Mucosa of gallbladder (tissue), 1 donor: ENCODE results near the gene SLC25A39. TPM values are rescaled to one million over a fixed set of nuclear protein-coding genes. Genes with fewer than 3 reads are reported as not detected.

Source experiments
- DNase-seq: peaks from one replicate; pipeline ENCODE4 v3.0.0-alpha.2; 2020; ENCODE audit warnings: low spot score
- total RNA-seq: library from RNA; stranded (reverse); gene quantifications from one replicate; pipeline ENCODE4 v1.2.1, GENCODE V29; 2021
- donor health status: DM: no; HTN: no; CAD: no.

Gene SLC25A39
- total RNA-seq, 1 donor from 2014 or later, result 140 TPM

- no peak for DNase-seq
These were observed 10.1 kb downstream of the SLC25A39 start for GRCh38 chr17:44314524-44314868.

DNA sequence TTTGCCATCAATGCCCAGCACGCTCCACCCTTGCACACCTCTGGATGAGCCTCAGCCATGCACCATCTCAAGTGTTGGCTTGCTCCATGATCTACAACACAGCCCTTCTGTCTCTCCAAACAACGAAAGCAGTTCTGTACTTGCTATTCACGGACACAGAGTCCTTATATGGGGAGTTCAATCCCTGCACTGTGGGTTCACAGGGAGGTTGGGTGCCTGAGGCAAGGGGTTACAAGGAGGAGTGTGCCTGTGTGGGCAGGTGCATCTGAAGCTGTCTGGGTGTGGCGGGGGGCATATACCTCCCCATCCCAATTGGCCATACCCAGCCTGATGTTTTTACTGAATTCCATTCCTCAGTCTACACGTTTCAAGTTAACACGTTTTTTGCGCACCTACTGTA is 10.6 kb downstream of the SLC25A39 start:
- DNase-seq, result no peak

DNA sequence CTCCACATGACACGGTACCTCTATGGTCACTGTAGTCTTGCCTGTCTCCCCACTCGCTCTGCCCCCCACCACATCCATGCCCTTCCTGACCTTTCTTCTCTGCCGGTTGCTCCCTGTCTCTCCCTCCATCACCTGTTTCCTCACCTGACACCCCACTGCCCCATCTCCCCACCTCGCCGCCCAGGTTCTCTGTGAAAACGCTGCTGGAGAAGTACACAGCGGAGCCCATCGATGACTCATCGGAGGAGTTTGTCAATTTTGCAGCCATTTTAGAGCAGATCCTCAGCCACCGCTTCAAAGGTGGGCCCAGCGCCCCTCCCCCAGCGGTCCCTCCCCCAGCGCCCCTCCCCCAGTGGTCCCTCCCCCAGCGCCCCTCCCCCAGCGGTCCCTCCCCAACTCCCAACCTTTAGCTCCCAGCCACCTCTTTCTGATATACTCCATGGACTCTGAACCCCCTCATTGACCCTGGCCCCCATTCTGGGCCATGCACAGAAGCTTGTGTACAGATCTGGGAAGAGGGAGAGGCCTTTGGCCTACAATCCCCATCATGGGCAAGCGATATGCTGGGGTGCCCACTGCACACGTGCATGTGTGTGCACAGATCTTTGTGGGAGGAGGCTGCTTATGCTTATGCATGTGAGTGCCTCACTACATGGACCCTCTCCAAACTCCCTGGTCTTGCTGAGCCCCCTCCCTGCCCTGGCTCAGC is 12.1 kb downstream of the SLC25A39 start:
- DNase-seq, result no peak

GRCh38 chr17:44311562-44312181 is 13.0 kb downstream of the SLC25A39 start:
- no peak for DNase-seq

DNA sequence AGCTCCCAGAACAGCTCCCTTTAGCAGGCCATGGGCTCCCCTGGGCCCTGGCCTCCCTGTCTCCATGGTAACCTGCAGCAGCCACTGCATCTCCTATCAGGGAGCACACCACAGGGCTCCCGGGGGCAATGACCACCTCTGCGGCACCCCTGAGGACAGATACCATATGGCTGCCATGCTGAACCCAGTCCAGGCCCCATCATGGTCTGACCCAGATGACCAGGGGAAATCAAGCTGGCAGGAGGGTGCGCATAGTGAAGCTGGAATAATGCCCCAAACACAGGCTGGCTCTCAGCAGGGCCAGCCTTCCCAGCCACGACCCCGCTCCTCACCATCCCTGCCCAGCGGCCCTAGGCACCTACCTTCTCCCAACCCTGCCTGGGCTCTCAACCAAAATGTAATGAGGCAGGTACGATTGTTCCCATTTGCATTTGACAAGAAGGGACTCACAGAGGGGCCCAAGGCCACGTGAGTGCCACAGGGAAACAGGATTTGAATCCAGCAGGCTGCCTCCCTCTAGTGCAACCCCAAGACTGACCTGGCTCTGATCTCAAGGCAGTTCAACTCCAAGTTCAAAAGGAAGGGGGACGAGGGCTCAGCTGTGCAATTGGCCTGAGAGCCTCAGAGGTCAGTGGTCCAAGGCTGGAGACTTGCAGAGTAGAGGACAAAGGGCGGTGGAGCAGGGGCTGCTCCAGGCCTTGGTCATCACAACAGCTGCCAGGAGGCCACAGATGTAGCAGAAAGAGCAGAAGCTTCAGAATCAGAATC is 13.8 kb downstream of the SLC25A39 start:
- DNase-seq, result no peak

DNA sequence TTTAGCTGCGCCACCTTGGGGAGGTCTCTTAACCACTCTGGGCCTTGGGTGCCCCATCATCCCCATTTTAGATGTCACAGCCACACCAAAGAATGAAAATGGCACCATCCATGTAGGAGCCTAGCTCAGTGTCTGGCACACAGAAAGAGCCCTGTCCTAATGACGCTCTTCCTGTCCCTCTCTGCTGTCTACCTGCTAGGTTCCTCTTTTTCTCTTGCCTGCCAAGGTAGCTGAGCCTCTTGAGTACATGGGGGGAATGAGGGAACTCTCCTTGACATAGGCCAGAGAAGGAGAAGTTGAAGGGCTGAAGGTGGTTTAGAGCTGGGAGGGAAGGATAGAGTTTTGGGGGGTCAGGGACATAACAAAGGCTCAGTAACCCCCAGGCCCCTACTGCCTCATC is 14.4 kb downstream of the SLC25A39 start:
- DNase-seq, result no peak

GRCh38 chr17:44309472-44309871 is 15.2 kb downstream of the SLC25A39 start:
- no peak for DNase-seq

DNA sequence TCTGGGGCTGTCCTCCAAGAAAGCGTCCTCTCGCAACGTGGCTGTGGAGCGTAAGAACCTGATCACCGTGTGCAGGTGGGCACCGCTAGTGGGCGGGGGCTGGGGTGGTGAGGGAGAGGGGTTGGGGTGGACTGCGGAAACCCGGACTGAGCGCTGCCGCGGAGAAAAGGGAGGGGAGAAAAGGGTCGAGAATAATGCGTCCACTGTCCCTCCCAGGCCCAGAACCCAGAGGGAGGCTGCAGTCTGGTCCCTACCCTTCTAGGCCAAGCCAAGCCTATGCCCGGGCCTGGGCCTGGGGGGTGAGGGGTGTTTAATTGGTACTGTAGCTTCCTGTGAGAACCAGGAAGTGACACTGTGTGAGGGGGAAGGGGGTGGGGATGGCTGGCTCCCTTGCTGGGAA is 15.8 kb downstream of the SLC25A39 start:
- no peak for DNase-seq

DNA sequence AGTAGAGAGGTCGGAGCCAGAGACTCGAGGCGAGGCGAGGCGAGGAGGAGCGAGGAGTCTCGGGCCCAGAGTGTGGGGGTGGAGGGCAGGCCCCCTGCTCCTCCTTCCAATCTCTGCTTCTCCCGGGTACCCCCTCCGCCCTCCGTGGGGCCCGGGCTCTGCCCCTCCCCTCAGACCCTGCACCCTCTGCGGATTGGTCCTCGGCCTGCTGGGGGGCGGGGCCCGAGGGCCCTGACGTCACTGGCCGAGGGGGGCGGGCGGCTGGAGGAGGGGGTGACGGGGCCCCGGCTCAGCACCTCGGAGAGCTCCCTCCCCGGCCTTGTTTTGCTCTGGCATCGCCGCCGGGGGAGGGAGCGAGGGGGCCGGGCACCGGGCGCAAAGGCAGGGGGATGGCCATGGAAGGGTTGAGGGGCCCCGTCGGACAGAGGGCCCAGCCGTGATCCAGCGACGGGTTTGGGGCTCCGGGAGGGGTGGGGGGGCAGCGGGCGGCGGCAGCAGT is 16.3 kb downstream of the SLC25A39 start, which contains the start of gene RUNDC3A:
Gene RUNDC3A (plus strand): TSS at position 282 of the 499 bp plus-strand sequence. CDS start 232 bp downstream, outside the sequence.
- DNase-seq, result peak; percentile 87

- DNase-seq, result no peak
These were observed 17.0 kb downstream of the SLC25A39 start for GRCh38 chr17:44307387-44308186.

DNA sequence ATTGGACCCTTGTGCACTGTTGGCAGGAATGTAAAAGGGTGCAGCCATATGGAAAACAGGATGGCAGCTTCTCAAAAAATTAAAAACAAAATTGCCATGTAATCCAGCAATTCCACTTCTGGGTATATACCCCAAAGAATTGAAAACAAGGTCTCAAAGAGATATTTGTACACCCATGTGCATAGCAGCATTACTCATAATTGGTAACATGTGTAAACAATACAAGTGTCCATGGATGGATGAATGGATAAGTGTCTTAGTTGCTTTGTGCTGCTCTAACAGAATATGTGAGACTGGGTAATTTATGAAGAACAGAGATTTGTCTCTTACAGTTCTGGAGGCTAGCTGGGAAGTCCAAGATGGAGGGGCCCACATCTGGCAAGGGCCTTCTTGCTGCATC is 20.0 kb downstream of the SLC25A39 start:
- DNase-seq, result no peak

GRCh38 chr17:44297975-44298374 is 26.6 kb downstream of the SLC25A39 start:
- no peak for DNase-seq

- no peak for DNase-seq
These were observed 31.0 kb downstream of the SLC25A39 start for GRCh38 chr17:44293509-44294226.

- no peak for DNase-seq
These were observed 37.0 kb downstream of the SLC25A39 start for GRCh38 chr17:44287651-44288050.

GRCh38 chr17:44284024-44284400 is 40.6 kb downstream of the SLC25A39 start:
- DNase-seq, result no peak

GRCh38 chr17:44283344-44284023 is 41.1 kb downstream of the SLC25A39 start:
- DNase-seq, result no peak

DNA sequence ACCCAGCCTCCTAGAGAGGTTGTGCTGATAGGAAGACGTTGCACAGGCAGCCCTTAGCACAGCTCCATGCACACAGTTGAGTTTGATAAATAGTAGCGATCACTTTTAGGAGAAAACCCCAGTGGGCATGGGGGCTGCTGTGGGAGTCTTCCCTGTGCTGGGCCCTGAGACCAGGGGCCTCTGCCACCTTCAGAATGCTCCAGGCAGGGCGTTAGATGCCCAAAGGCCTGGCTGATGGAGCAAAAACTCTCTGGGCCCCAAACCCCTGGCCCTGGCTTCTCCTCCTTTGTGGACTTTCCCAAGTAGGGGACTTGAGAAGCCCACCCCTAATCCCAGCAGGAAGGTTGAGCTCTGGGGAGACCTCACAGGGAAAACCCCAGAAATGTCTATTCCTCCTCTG is 42.4 kb downstream of the SLC25A39 start:
- no peak for DNase-seq

DNA sequence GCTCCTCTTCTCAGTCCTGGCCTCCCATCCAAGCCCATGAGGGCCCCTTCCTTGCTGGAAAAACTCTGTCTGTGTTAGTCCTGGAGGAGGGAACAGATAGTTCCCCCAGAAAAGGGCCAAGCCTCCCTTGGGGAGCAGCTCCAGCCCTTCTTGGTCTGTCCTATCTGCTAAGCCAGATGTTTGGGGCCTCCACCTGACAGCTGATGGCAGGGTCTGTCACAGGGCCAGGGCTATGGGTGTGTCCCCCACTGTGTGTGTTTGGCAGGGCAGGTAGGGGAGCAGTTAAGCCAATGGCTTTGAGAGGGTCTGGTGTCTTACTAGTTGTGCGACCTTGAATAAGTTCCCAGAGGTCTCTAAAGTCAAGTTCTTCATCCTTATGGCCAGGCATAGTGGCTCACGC is 43.1 kb downstream of the SLC25A39 start:
- DNase-seq, result no peak

DNA sequence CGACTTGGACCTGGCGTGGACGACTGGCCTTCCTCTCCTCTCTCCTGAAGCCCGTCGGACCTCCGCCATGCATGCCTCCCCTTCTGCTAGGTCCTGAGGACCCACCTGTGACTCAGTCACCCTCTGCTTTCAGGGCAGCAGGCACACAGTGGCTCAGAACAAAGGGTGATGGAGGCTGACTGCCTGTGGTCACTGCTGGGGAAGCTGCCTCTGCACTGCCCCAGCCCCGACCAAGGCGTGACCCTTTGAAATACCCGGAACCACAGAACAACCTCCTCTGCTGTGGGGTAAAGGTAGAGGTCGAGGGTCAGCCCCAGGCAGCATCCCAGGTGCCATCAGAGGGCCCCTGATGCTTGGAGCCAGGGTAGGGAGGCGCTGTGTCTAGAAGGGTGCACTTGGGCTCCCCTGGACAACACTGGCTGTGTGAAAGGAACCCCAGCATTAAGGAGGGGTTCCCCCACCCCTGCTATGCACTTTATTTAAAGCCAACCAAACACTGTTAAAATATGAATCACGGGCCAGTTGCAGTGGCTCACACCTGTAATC is 44.2 kb downstream of the SLC25A39 start:
- DNase-seq, result no peak

- peak; percentile 76 for DNase-seq
These were observed 44.8 kb downstream of the SLC25A39 start for GRCh38 chr17:44279666-44280391.
